ENCODE data around the gene HNRNPAB.

HNRNPAB gene

GRCh38 chr5:178192244-178192643, 12.1 kb upstream of the HNRNPAB start:
- H3K79me2 ChIP-seq (ENCODE audit: control insufficient read depth, insufficient read depth, low read length, poor library complexity), result no peaks in the 10 kb centered on the region
- no peak overlapping the region for H3K9ac ChIP-seq (ENCODE audit: low read length)
- no peak overlapping the region for H4K8ac ChIP-seq (ENCODE audit: low read depth, low read length)
- no peak overlapping the region for H2AFZ ChIP-seq (ENCODE audit: insufficient read depth, low read length, poor library complexity)
- H3K36me3 ChIP-seq (ENCODE audit: control insufficient read depth in 1 of 2, insufficient read depth in 2 of 2, low read length in 2 of 2), result no peaks in the 10 kb centered on the region
- H3K27ac ChIP-seq (ENCODE audit: low read depth, low read length), result no peak overlapping the region
- no peak overlapping the region for H4K91ac ChIP-seq (ENCODE audit: low read depth, low read length)
- H3K14ac ChIP-seq (ENCODE audit: low read length), result no peak overlapping the region
- no peak overlapping the region for H2BK5ac ChIP-seq (ENCODE audit: low read depth, low read length, poor library complexity)
- H4K12ac ChIP-seq (ENCODE audit: low read depth, low read length), result no peak overlapping the region
- no peak for DNase-seq
- H3K18ac ChIP-seq (ENCODE audit: low read length), result no peak overlapping the region
- no CpG with 5 or more reads among the region's 2 CpGs for WGBS (ENCODE audit: extremely low coverage, insufficient coverage, insufficient read length)
- H3K4me1 ChIP-seq (ENCODE audit: control insufficient read depth in 1 of 2, insufficient read depth in 2 of 2, low read length in 2 of 2), result no peaks in the 10 kb centered on the region
- H3K27me3 ChIP-seq (ENCODE audit: insufficient read depth, low read length), result no peaks in the 10 kb centered on the region
- H3K9me3 ChIP-seq (ENCODE audit: insufficient read depth, low read depth, low read length), result peaks cover 8% of the 10 kb centered on the region
- no peak overlapping the region for H3K23ac ChIP-seq (ENCODE audit: low read length)
- no peaks in the 10 kb centered on the region for H3K79me1 ChIP-seq (ENCODE audit: low read length)
- no peak overlapping the region for H3K4ac ChIP-seq (ENCODE audit: low read depth, low read length)
- no peak overlapping the region for H3K4me2 ChIP-seq (ENCODE audit: low read length)
- H2BK12ac ChIP-seq (ENCODE audit: low read length), result no peak overlapping the region
- H2BK120ac ChIP-seq (ENCODE audit: insufficient read depth, low read length, poor library complexity), result no peak overlapping the region
- no peak overlapping the region for H3K4me3 ChIP-seq (ENCODE audit: low read depth, low read length)
- H2AK5ac ChIP-seq (ENCODE audit: low read length), result no peak overlapping the region

- Histone ChIP-seq H2BK5ac (ENCODE audit: low read depth, low read length, poor library complexity) (no peak overlapping the region), H4K91ac (ENCODE audit: low read depth, low read length) (no peak overlapping the region), H3K4me3 (ENCODE audit: low read depth, low read length) (no peak overlapping the region), H4K8ac (ENCODE audit: low read depth, low read length) (no peak overlapping the region), H3K4me1 (ENCODE audit: control insufficient read depth in 1 of 2, insufficient read depth in 2 of 2, low read length in 2 of 2) (no peaks in the 10 kb centered on the region), H3K27ac (ENCODE audit: low read depth, low read length) (no peak overlapping the region), H3K27me3 (ENCODE audit: insufficient read depth, low read length) (no peaks in the 10 kb centered on the region), H2AFZ (ENCODE audit: insufficient read depth, low read length, poor library complexity) (no peak overlapping the region), H2AK5ac (ENCODE audit: low read length) (no peak overlapping the region), H2BK12ac (ENCODE audit: low read length) (no peak overlapping the region), H3K9me3 (ENCODE audit: insufficient read depth, low read depth, low read length) (peaks cover 8% of the 10 kb centered on the region), H3K36me3 (ENCODE audit: control insufficient read depth in 1 of 2, insufficient read depth in 2 of 2, low read length in 2 of 2) (no peaks in the 10 kb centered on the region), H3K79me1 (ENCODE audit: low read length) (no peaks in the 10 kb centered on the region), H2BK120ac (ENCODE audit: insufficient read depth, low read length, poor library complexity) (no peak overlapping the region), H3K9ac (ENCODE audit: low read length) (no peak overlapping the region), H3K4ac (ENCODE audit: low read depth, low read length) (no peak overlapping the region), H4K12ac (ENCODE audit: low read depth, low read length) (no peak overlapping the region), H3K23ac (ENCODE audit: low read length) (no peak overlapping the region), H3K14ac (ENCODE audit: low read length) (no peak overlapping the region), H3K4me2 (ENCODE audit: low read length) (no peak overlapping the region), H3K18ac (ENCODE audit: low read length) (no peak overlapping the region), H3K79me2 (ENCODE audit: control insufficient read depth, insufficient read depth, low read length, poor library complexity) (no peaks in the 10 kb centered on the region)
- no peak for DNase-seq
- no CpG with 5 or more reads among the region's 7 CpGs for WGBS (ENCODE audit: extremely low coverage, insufficient coverage, insufficient read length)
Observed at GRCh38 chr5:178192787-178193186, 11.5 kb upstream of the HNRNPAB start.

DNA sequence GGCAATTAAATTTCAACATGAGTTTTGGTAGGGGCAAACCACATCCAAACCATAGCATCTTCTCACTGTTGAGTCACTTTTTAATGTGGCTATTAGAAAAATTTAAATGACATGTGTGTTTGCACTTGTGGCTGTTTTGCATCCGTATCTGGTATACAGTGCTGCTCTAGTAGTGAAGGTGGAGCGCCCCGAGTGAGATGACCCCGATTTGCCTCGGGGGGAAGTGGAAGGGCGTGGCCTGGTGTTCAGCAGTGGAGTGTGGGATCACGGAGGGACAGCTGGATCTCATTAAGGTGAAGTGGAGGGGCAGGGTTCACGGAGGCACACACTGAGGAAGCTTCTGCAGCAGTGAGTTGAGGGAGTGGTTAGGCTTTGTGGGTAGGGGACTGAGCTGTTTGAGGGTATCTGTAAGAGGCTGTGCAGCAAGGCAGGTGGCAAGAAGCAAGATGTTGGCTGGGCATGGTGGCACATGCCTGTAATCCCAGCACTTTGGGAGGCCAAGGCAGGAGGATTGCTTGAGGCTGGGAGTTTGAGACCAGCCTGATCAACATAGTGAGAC, 11.0 kb upstream of the HNRNPAB start:
- Histone ChIP-seq H4K91ac (ENCODE audit: low read depth, low read length) (no peak overlapping the region), H3K4me3 (ENCODE audit: low read depth, low read length) (no peak overlapping the region), H3K27ac (ENCODE audit: low read depth, low read length) (no peak overlapping the region), H3K79me2 (ENCODE audit: control insufficient read depth, insufficient read depth, low read length, poor library complexity) (no peaks in the 10 kb centered on the region), H3K9me3 (ENCODE audit: insufficient read depth, low read depth, low read length) (peaks cover 8% of the 10 kb centered on the region), H4K12ac (ENCODE audit: low read depth, low read length) (no peak overlapping the region), H3K14ac (ENCODE audit: low read length) (no peak overlapping the region), H3K27me3 (ENCODE audit: insufficient read depth, low read length) (no peaks in the 10 kb centered on the region), H3K18ac (ENCODE audit: low read length) (no peak overlapping the region), H2AK5ac (ENCODE audit: low read length) (no peak overlapping the region), H2BK12ac (ENCODE audit: low read length) (no peak overlapping the region), H2AFZ (ENCODE audit: insufficient read depth, low read length, poor library complexity) (no peak overlapping the region), H3K4me1 (ENCODE audit: control insufficient read depth in 1 of 2, insufficient read depth in 2 of 2, low read length in 2 of 2) (no peaks in the 10 kb centered on the region), H3K79me1 (ENCODE audit: low read length) (no peaks in the 10 kb centered on the region), H3K36me3 (ENCODE audit: control insufficient read depth in 1 of 2, insufficient read depth in 2 of 2, low read length in 2 of 2) (no peaks in the 10 kb centered on the region), H4K8ac (ENCODE audit: low read depth, low read length) (no peak overlapping the region), H2BK5ac (ENCODE audit: low read depth, low read length, poor library complexity) (no peak overlapping the region), H3K4ac (ENCODE audit: low read depth, low read length) (no peak overlapping the region), H3K4me2 (ENCODE audit: low read length) (no peak overlapping the region), H2BK120ac (ENCODE audit: insufficient read depth, low read length, poor library complexity) (no peak overlapping the region), H3K9ac (ENCODE audit: low read length) (no peak overlapping the region), H3K23ac (ENCODE audit: low read length) (no peak overlapping the region)
- DNase-seq, result no peak
- no CpG with 5 or more reads among the region's 8 CpGs for WGBS (ENCODE audit: extremely low coverage, insufficient coverage, insufficient read length)

DNA sequence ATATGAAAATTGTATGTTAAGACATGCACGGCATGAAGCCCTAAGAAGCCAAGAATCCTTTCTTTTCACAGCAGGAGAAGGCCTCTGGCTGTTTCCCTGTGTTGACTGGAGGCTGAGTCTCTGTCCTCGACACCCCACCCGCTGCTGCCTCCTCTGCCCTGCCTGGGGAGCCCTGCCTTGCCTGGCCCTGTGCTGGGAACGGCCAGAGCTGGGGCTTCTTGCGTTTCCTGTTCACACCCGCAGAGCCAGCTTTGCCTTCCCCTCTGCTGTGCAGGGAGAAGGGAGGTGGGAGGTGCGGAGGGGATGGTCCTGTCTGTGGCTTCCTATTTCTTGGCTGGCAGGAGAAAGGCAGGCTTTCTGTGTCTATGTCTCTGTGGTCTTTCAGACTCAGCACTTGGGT, 10.3 kb upstream of the HNRNPAB start:
- Histone ChIP-seq H3K27me3 (ENCODE audit: insufficient read depth, low read length) (no peaks in the 10 kb centered on the region), H3K9me3 (ENCODE audit: insufficient read depth, low read depth, low read length) (peaks cover 8% of the 10 kb centered on the region), H3K4ac (ENCODE audit: low read depth, low read length) (no peak overlapping the region), H4K8ac (ENCODE audit: low read depth, low read length) (no peak overlapping the region), H3K4me2 (ENCODE audit: low read length) (no peak overlapping the region), H4K91ac (ENCODE audit: low read depth, low read length) (no peak overlapping the region), H3K4me1 (ENCODE audit: control insufficient read depth in 1 of 2, insufficient read depth in 2 of 2, low read length in 2 of 2) (no peaks in the 10 kb centered on the region), H3K14ac (ENCODE audit: low read length) (no peak overlapping the region), H2AFZ (ENCODE audit: insufficient read depth, low read length, poor library complexity) (no peak overlapping the region), H3K23ac (ENCODE audit: low read length) (no peak overlapping the region), H3K79me1 (ENCODE audit: low read length) (no peaks in the 10 kb centered on the region), H3K36me3 (ENCODE audit: control insufficient read depth in 1 of 2, insufficient read depth in 2 of 2, low read length in 2 of 2) (no peaks in the 10 kb centered on the region), H3K79me2 (ENCODE audit: control insufficient read depth, insufficient read depth, low read length, poor library complexity) (no peaks in the 10 kb centered on the region), H4K12ac (ENCODE audit: low read depth, low read length) (no peak overlapping the region), H3K18ac (ENCODE audit: low read length) (no peak overlapping the region), H3K27ac (ENCODE audit: low read depth, low read length) (no peak overlapping the region), H3K9ac (ENCODE audit: low read length) (no peak overlapping the region), H3K4me3 (ENCODE audit: low read depth, low read length) (no peak overlapping the region), H2BK12ac (ENCODE audit: low read length) (no peak overlapping the region), H2BK120ac (ENCODE audit: insufficient read depth, low read length, poor library complexity) (no peak overlapping the region), H2AK5ac (ENCODE audit: low read length) (no peak overlapping the region), H2BK5ac (ENCODE audit: low read depth, low read length, poor library complexity) (no peak overlapping the region)
- no CpG with 5 or more reads among the region's 7 CpGs for WGBS (ENCODE audit: extremely low coverage, insufficient coverage, insufficient read length)
- no peak for DNase-seq
